NCI-H748 treated with DMSO at 0.1 percent for 48 hours (cell line): ENCODE measurements around the gene MICAL2.

Experiments used
- DNase-seq: peaks from one replicate; lab custom pipeline; 2025; lab: John Stamatoyannopoulos, UW

Gene MICAL2

GRCh38 chr11:12117611-12118010, 7.2 kb downstream of the MICAL2 start:
- no peak for DNase-seq

GRCh38 chr11:12118949-12119348, 8.6 kb downstream of the MICAL2 start:
- no peak for DNase-seq

GRCh38 chr11:12119502-12119901, 9.1 kb downstream of the MICAL2 start:
- no peak for DNase-seq

- no peak for DNase-seq
These were observed 9.9 kb downstream of the MICAL2 start for GRCh38 chr11:12120031-12121008.

- DNase-seq = no peak
These were observed 10.6 kb downstream of the MICAL2 start for GRCh38 chr11:12121011-12121410.

GRCh38 chr11:12121517-12121916, 11.1 kb downstream of the MICAL2 start:
- no peak for DNase-seq

GRCh38 chr11:12122083-12122482, 11.7 kb downstream of the MICAL2 start:
- no peak for DNase-seq

GRCh38 chr11:12123273-12123672, 12.9 kb downstream of the MICAL2 start:
- DNase-seq = no peak

- no peak for DNase-seq
These were observed 13.4 kb downstream of the MICAL2 start for GRCh38 chr11:12123799-12124198.

GRCh38 chr11:12124306-12124705, 13.9 kb downstream of the MICAL2 start:
- DNase-seq = no peak

GRCh38 chr11:12125609-12126149, 15.3 kb downstream of the MICAL2 start:
- no peak for DNase-seq

GRCh38 chr11:12126344-12127019, 16.1 kb downstream of the MICAL2 start:
- no peak for DNase-seq

- DNase-seq = no peak
These were observed 17.0 kb downstream of the MICAL2 start for GRCh38 chr11:12127206-12127898.

GRCh38 chr11:12128301-12128751, 17.9 kb downstream of the MICAL2 start:
- DNase-seq = no peak

- no peak for DNase-seq
These were observed 18.8 kb downstream of the MICAL2 start for GRCh38 chr11:12129227-12129626.

GRCh38 chr11:12130180-12130980, 20.0 kb downstream of the MICAL2 start:
- DNase-seq = no peak

GRCh38 chr11:12131943-12132789, 21.8 kb downstream of the MICAL2 start:
- DNase-seq = no peak

- no peak for DNase-seq
These were observed 22.4 kb downstream of the MICAL2 start for GRCh38 chr11:12132790-12133145.

GRCh38 chr11:12133547-12134235, 23.3 kb downstream of the MICAL2 start:
- no peak for DNase-seq

- DNase-seq = no peak
These were observed 23.8 kb downstream of the MICAL2 start for GRCh38 chr11:12134236-12134585.
